ENCODE measurements around the gene CEP350. TPM values are rescaled to one million over a fixed set of nuclear protein-coding genes. Genes with fewer than 3 reads are reported as not detected.

Gene CEP350
- polyA plus RNA-seq, 2 of the 4 experiments (the other 2 are of a cell fraction) = 6.4 to 22.6 TPM

DNA sequence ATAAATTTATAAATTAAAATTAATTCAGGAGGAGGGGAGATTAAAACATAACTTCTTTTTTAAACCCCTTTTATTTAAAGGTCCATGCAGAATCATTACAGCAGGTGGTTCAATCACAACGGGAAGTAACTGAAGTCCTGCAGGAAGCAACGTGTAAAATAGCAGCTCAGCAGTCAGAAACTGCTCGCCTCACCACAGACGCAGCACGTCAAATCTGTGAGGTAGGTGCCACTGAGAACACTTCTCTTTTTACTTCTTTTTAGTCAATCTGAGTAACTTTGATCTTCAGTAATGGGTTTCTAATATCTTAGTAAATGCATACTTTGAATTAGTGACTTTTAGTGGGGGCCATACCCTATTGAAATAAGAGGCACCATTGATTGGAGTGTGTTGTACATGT lies 87.0 kb downstream of the CEP350 start:
- TF ChIP-seq RFX5 (IDR thresholded peaks at IDR 0.05) (no peak), FOXS1 (CRISPR knock-in tag; IDR thresholded peaks at IDR 0.05) (no peak), KDM5A (IDR thresholded peaks at IDR 0.05) (no peak), RAD21 (conservative IDR thresholded peaks at IDR 0.05 in 1 of 2, IDR thresholded peaks at IDR 0.05 in 1 of 2) (no peak), SREBF2 (IDR thresholded peaks at IDR 0.05) (no peak), KDM1A (IDR thresholded peaks at IDR 0.05; ENCODE audit: low read depth) (no peak), MAFK (IDR thresholded peaks at IDR 0.05; ENCODE audit: partially characterized antibody) (no peak), NFE2L2 (conservative IDR thresholded peaks at IDR 0.05; ENCODE audit: low read length) (no peak), HDAC2 (IDR thresholded peaks at IDR 0.05) (no peak), JUN (IDR thresholded peaks at IDR 0.05) (no peak), HOXB13 (CRISPR knock-in tag; IDR thresholded peaks at IDR 0.05; ENCODE audit: low read depth) (no peak), ZC3H11A (IDR thresholded peaks at IDR 0.05) (no peak), SMC3 (IDR thresholded peaks at IDR 0.05) (no peak), PBX3 (IDR thresholded peaks at IDR 0.05) (no peak), CBX2 (IDR thresholded peaks at IDR 0.05; ENCODE audit: borderline replicate concordance, low read depth) (no peak), JUNB (IDR thresholded peaks at IDR 0.05) (no peak), RNF2 (IDR thresholded peaks at IDR 0.05; ENCODE audit: borderline replicate concordance, low read depth) (no peak), NPAS2 (CRISPR knock-in tag; IDR thresholded peaks at IDR 0.05; ENCODE audit: borderline replicate concordance) (no peak), ZSCAN20 (CRISPR knock-in tag; IDR thresholded peaks at IDR 0.05) (no peak)
- TF ChIP-seq, protein P1, sequence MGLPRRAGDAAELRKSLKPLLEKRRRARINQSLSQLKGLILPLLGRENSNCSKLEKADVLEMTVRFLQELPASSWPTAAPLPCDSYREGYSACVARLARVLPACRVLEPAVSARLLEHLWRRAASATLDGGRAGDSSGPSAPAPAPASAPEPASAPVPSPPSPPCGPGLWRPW (IDR thresholded peaks at IDR 0.05) = no peak
- Histone ChIP-seq H3K27ac (no peak overlapping the region), H3K9me3 (no peaks in the 10 kb centered on the region), H3K4me3 (no peak overlapping the region), H3K4me2 (no peak overlapping the region), H3K4me1 (peaks cover 10% of the 10 kb centered on the region; the same call in 2 of the 3 replicates)
- CTCF ChIA-PET = interaction anchor here (0.6 to 0.8 kb wide), 2 partner anchors 33 to 66 kb away, joined by 3 read pairs; no protein-coding TSS in a partner anchor
- DNase-seq (ENCODE audit: low read depth in 1 of 2, low spot score in 1 of 2) = no peak
- 93% methylated on average over 5 of the region's 5 CpGs for WGBS (ENCODE audit: missing lambda C conversion rate)
- POLR2A ChIA-PET = no interaction called here
- no peak for ATAC-seq
- FAIRE-seq = no peak

GRCh38 chr1:180042988-180043622 lies 88.5 kb downstream of the CEP350 start:
- no peak overlapping the region for H3K27ac ChIP-seq

GRCh38 chr1:180043785-180044184 lies 89.2 kb downstream of the CEP350 start:
- H3K4me1 ChIP-seq = peaks cover 10% of the 10 kb centered on the region; the same call in 2 of the 3 replicates
- ChIA-PET CTCF (no interaction called here), POLR2A (no interaction called here)
- H3K27ac ChIP-seq = no peak overlapping the region
- H3K4me3 ChIP-seq = no peak overlapping the region
- H3K4me2 ChIP-seq = no peak overlapping the region
- FAIRE-seq (no peak), DNase-seq (ENCODE audit: low read depth in 1 of 2, low spot score in 1 of 2) (no peak), ATAC-seq (no peak)
- no peaks in the 10 kb centered on the region for H3K9me3 ChIP-seq
- TF ChIP-seq PBX3 (IDR thresholded peaks at IDR 0.05) (no peak), KDM5A (IDR thresholded peaks at IDR 0.05) (no peak), SREBF2 (IDR thresholded peaks at IDR 0.05) (no peak), FOSL2 (IDR thresholded peaks at IDR 0.05) (no peak), FOSL2 (CRISPR knock-in tag; IDR thresholded peaks at IDR 0.05) (no peak), EHMT2 (IDR thresholded peaks at IDR 0.05; ENCODE audit: low read depth) (no peak), NR3C1 (IDR thresholded peaks at IDR 0.05) (no peak), EP300 (IDR thresholded peaks at IDR 0.05) (no peak), CHD2 (IDR thresholded peaks at IDR 0.05; ENCODE audit: low read length, partially characterized antibody) (no peak), RNF2 (IDR thresholded peaks at IDR 0.05; ENCODE audit: borderline replicate concordance, low read depth) (no peak), ESRRA (IDR thresholded peaks at IDR 0.05; ENCODE audit: borderline replicate concordance, low read length) (no peak)
- TF ChIP-seq, protein P2, sequence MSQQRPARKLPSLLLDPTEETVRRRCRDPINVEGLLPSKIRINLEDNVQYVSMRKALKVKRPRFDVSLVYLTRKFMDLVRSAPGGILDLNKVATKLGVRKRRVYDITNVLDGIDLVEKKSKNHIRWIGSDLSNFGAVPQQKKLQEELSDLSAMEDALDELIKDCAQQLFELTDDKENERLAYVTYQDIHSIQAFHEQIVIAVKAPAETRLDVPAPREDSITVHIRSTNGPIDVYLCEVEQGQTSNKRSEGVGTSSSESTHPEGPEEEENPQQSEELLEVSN (IDR thresholded peaks at IDR 0.05; ENCODE audit: borderline replicate concordance, low read depth) = no peak

More at GRCh38 chr1:180042988-180043622, 88.5 kb downstream of the CEP350 start:
- Histone ChIP-seq H3K4me2 (no peak overlapping the region), H3K4me3 (no peak overlapping the region), H3K9me3 (no peaks in the 10 kb centered on the region), H3K4me1 (peaks cover 10% of the 10 kb centered on the region; the same call in 2 of the 3 replicates)
- FAIRE-seq (no peak), ATAC-seq (peak; percentile 30 to 41; a peak in 3 of 6 replicates), DNase-seq (ENCODE audit: low read depth in 1 of 2, low spot score in 1 of 2) (no peak)
- CTCF ChIA-PET = no interaction called here
- POLR2A ChIA-PET = no interaction called here
- no peak for TF ChIP-seq CEBPB (IDR thresholded peaks at IDR 0.05)
- peak; percentile 86 for TF ChIP-seq MAFK (IDR thresholded peaks at IDR 0.05; ENCODE audit: partially characterized antibody)
- TF ChIP-seq FOSL2 (IDR thresholded peaks at IDR 0.05) = no peak
- TF ChIP-seq FOSL2 (CRISPR knock-in tag; IDR thresholded peaks at IDR 0.05) = 0 out of 2 replicates have a peak, but pooled peaks have one; percentile 6
- 48% methylated on average over 3 of the region's 3 CpGs for WGBS (ENCODE audit: missing lambda C conversion rate)

Measured in A549 (cell line).